Nephron (organoid): ENCODE results near the gene RBM28.

Experiments used
- H3K27ac Mint-ChIP-seq, 3 experiments: 2 replicates each; pipeline ENCODE4 v1.8.0; 2020; ENCODE audit warnings: mixed read lengths in 3 of 3, mild to moderate bottlenecking in 2 of 3, moderate library complexity in 1 of 3
- H3K27me3 Mint-ChIP-seq: 2 replicates; pipeline ENCODE4 v1.8.0; 2021; ENCODE audit warnings: low read depth, mild to moderate bottlenecking, moderate library complexity, mixed read lengths
- H3K36me3 Mint-ChIP-seq: 2 replicates; pipeline ENCODE4 v1.8.0; 2020; ENCODE audit warnings: low read depth, mixed read lengths
- H3K4me1 Mint-ChIP-seq: 2 replicates; pipeline ENCODE4 v1.8.0; 2020; ENCODE audit warnings: mixed read lengths
- H3K4me3 Mint-ChIP-seq, 3 experiments: 2 replicates each; pipeline ENCODE4 v1.8.0; 2020; ENCODE audit warnings: mild to moderate bottlenecking in 3 of 3, mixed read lengths in 3 of 3, moderate library complexity in 2 of 3
- H3K9me3 Mint-ChIP-seq: 2 replicates; pipeline ENCODE4 v1.8.0; 2020; ENCODE audit warnings: mixed read lengths
- CTCF ChIP-seq, 3 experiments: fragments of 200-600 bp; sonication (generic); IDR thresholded peaks; one replicate each; pipeline ENCODE4 v1.5.0; 2021; ENCODE audit warnings: antibody characterized with exemption in 3 of 3; ENCODE audit not compliant: unreplicated experiment in 3 of 3

The RBM28 gene

GRCh38 chr7:128366300-128366699 is 22.6 kb upstream of the RBM28 start:
- Mint-ChIP-seq H3K36me3 (no peaks in the 10 kb centered on the region), H3K27me3 (peaks cover 66% of the 10 kb centered on the region), H3K4me3 (peak overlapping the region in 1 of 3 experiments; percentile 73), H3K4me1 (peaks cover 25% of the 10 kb centered on the region), H3K9me3 (no peaks in the 10 kb centered on the region), H3K27ac (no peak overlapping the region)
- no peak for TF ChIP-seq CTCF (IDR thresholded peaks at IDR 0.05; ENCODE audit: unreplicated experiment in 3 of 3)

GRCh38 chr7:128365432-128365831 is 21.7 kb upstream of the RBM28 start:
- no peak for TF ChIP-seq CTCF (IDR thresholded peaks at IDR 0.05; ENCODE audit: unreplicated experiment in 3 of 3)
- H3K4me3 Mint-ChIP-seq, result peak overlapping the region in 1 of 3 experiments; percentile 60
- peaks cover 73% of the 10 kb centered on the region for H3K27me3 Mint-ChIP-seq
- no peaks in the 10 kb centered on the region for H3K36me3 Mint-ChIP-seq
- H3K27ac Mint-ChIP-seq, result no peak overlapping the region
- H3K4me1 Mint-ChIP-seq, result peaks cover 30% of the 10 kb centered on the region
- no peaks in the 10 kb centered on the region for H3K9me3 Mint-ChIP-seq

GRCh38 chr7:128364166-128364870 is 20.6 kb upstream of the RBM28 start:
- H3K27ac Mint-ChIP-seq, result no peak overlapping the region

GRCh38 chr7:128363261-128363721 is 19.6 kb upstream of the RBM28 start:
- no peak for TF ChIP-seq CTCF (IDR thresholded peaks at IDR 0.05; ENCODE audit: unreplicated experiment in 3 of 3)
- no peak overlapping the region for H3K27ac Mint-ChIP-seq
- H3K27me3 Mint-ChIP-seq, result peaks cover 72% of the 10 kb centered on the region
- peaks cover 35% of the 10 kb centered on the region for H3K4me1 Mint-ChIP-seq
- H3K4me3 Mint-ChIP-seq, result peak overlapping the region; percentile 61 to 90 (median 87)
- H3K9me3 Mint-ChIP-seq, result no peaks in the 10 kb centered on the region
- no peaks in the 10 kb centered on the region for H3K36me3 Mint-ChIP-seq

More at GRCh38 chr7:128364166-128364870, 20.6 kb upstream of the RBM28 start:
- no peak for TF ChIP-seq CTCF (IDR thresholded peaks at IDR 0.05; ENCODE audit: unreplicated experiment in 3 of 3)
- Mint-ChIP-seq H3K27me3 (peaks cover 73% of the 10 kb centered on the region), H3K9me3 (no peaks in the 10 kb centered on the region), H3K4me3 (peak overlapping the region in 2 of 3 experiments; percentile 3 to 90), H3K36me3 (no peaks in the 10 kb centered on the region), H3K4me1 (peaks cover 30% of the 10 kb centered on the region)

- TF ChIP-seq CTCF (IDR thresholded peaks at IDR 0.05; ENCODE audit: unreplicated experiment in 3 of 3), result no peak
- Mint-ChIP-seq H3K9me3 (no peaks in the 10 kb centered on the region), H3K4me3 (peak overlapping the region; percentile 83 to 90 (median 87)), H3K27ac (peak overlapping the region in 2 of 3 experiments; percentile 55 to 66), H3K4me1 (peaks cover 36% of the 10 kb centered on the region), H3K27me3 (peaks cover 76% of the 10 kb centered on the region), H3K36me3 (no peaks in the 10 kb centered on the region)
Measured at GRCh38 chr7:128362670-128363069, 19.0 kb upstream of the RBM28 start.
